GM18867 (cell line): Measurements from ENCODE around the gene SKP2.
"Not testable (repeated sequence)": the region's sequence is repeated elsewhere in the genome, so short reads cannot be mapped to it uniquely, and the experiment has no call there.

Experiments
- ATAC-seq: cut with Tn5 transposase; IDR thresholded peaks from one replicate; pipeline ENCODE4 v1.9.1; 2021; ENCODE audit warnings: mild to moderate bottlenecking, moderate library complexity; ENCODE audit not compliant: unreplicated experiment

SKP2 gene

DNA sequence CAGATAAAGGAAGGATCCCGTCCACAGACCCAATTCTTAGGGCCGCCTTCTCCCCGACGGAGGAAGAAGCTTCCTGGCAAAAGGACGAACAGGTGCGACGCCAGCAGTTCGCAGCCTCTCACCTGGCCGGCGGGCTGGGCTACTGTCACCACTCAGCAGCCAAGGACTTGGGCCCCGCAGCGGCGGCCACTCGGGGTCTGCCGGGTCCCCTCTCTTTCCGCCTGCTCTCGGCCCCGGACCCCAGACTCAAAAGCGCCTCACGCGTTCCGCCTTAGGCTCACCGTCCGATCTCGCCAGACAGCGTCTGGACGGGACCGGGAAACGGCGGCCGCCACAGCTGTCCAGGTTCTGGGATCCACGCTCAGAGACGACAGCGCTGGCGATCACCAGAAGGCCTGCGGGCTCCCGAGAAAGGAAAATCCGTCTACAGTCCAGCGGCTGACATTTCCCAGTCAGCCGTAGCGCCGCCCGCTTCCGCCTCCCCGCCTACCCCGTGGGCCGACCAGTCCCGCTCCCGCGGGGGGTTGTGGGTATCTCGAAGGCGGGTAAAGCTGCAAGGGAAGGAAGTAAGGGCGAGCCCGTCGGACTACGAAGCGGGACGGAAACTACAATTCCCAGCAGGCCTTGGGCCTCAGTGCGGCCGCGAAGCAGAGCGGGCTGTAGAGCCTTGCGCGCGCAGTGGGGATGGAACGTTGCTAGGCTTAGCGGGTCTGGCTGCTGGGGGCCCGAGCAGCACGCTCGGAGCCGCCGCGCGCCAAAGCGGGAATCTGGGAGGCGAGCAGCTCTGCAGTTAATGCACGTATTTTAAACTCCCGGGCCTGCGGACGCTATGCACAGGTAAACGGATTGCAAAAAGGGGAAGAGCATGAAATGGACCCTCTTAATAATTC is at the start of gene SKP2, which contains the start of gene LMBRD2:
Gene SKP2, plus strand, starts transcription at position 678 of the 890 bp plus-strand sequence. Its CDS starts 152 bp downstream, at position 830.
Gene LMBRD2, minus strand, starts transcription at position 454 of the 890 bp plus-strand sequence. CDS start 8,538 bp downstream, outside the sequence.
- ATAC-seq = peak; percentile 99

DNA sequence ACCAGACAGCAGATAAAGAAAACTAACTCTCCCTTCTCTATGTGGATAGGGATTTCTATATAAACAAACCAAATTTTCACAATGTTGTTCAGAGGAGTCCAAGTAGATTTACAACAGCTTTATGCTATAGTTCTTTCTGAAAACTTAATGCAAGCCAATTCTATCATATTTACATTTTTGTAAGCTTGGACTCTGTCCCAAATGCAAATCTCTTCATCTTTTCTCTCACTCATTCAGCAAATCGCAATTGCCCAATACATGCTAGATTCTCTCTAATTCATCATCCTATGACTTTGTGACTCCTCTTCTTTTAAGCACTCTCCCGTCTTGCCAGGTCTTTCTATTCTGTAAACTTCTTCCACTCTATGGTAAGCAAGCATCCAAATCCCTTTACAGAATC is 46.1 kb upstream of the SKP2 start:
- no peak for ATAC-seq

DNA sequence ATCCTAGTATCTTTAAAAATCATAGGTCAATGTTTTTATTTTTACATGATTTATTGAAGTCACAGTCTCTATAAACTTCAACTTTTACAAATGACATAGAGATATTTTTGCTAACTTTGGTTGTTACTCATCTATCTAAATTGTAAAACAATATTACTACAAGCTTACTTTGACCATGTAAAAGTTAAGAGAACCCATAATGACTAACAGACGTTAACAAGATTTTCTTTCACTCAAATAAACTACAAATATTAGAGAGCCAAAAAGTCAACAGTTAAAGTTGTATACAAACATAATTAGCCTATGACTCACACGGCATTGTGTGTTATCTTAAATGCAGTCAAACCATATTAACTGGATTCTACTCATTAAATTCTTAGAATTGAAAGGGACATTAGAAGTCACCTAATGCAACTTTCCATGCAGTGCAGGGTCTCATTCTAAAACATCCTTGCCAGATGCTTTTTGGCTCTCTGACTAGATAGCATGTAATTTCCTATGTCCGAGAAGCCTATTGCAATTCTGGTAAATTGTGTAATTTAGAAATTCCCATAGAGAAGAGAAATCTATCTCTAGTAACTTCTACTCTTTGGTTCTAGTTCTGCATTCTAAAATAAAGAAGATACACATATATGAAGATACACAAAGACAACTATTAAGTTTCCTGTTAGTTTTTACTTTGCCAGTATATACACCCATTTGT is 43.0 kb upstream of the SKP2 start:
- no peak for ATAC-seq

DNA sequence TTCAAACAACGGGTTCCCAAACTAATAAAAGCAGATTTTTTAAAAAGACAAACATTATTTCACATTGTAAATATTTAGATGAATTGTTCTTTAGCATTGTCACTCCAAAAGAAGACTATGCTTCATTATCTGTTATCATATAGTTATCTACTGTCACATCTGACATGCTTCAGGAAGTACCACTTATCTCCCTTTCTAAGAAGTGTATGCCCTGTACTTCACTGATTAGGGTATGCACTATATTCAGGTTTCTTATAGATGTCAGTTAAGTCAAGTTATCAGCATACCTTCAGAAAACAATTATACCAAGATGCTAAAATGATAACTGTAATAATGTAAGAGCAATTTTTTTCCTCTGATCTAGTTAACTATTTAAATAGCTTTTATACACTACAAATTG is 40.7 kb upstream of the SKP2 start:
- ATAC-seq = no peak

DNA sequence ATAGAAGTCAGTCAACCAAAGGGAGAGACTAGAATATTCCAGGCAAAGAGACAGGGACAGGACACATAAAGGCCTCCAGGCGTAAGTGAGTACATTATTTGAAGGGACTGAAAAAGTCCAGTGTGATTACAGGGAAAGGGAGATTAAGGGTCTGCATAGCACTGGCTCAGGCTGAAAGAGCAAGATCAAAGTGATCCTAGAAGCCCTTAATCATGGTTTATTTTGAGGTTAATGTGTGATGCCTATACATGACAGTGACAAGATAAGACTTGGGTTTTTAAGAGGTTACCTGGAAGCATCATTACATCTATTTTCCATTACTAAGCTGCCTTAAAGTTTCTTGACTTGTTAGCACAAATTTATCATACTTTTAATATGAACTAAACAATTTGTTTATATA is 26.0 kb upstream of the SKP2 start:
- ATAC-seq = no peak

DNA sequence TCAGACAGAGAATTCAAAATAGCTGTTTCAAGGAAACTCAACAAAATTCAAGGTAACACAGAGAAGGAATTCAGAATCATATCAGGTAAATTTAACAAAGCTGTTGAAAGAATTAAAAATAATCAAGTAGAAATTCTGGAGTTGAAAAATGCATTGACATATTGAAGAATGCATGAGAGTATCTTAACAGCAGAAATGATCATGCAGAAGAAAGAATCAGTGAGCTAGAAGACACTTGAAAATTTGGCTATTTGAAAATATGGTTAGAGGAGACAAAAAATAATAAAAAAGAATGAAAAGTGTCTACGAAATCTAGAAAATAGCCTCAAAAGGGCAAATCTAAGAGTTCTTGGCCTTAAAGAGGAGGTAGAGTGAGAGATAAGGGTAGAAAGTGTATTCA is 23.1 kb upstream of the SKP2 start:
- ATAC-seq = no peak

DNA sequence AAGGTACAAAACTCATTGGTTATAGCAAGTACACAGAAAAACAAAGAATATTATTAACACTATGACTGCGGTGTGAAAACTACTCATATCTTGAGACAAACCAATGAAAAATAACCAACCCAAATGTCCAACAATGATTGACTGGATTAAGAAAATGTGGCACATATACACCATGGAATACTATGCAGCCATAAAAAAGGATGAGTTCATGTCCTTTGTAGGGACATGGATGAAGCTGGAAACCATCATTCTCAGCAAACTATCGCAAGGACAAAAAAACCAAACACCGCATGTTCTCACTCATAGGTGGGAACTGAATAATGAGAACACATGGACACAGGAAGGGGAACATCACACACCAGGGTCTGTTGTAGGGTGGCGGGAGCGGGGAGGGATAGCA is 22.2 kb upstream of the SKP2 start:
- ATAC-seq = not testable (repeated sequence)

DNA sequence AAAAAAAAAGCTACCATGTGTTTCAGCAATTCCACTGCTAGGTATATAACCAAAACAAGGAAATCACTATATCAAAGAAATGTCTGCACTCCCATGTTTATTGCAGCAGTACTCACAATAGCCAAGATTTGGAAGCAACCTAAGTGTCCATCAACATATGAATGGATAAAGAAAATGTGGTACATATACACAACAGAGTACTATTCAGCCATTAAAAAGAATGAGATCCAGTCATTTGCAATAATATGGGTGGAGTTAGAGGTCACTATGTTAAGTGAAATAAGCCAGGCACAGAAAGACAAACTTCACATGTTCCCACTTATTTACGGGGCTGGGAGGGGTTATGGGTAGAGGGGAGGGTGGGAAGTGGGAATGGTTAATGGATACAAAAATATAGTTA is 18.9 kb upstream of the SKP2 start:
- not testable (repeated sequence) for ATAC-seq

DNA sequence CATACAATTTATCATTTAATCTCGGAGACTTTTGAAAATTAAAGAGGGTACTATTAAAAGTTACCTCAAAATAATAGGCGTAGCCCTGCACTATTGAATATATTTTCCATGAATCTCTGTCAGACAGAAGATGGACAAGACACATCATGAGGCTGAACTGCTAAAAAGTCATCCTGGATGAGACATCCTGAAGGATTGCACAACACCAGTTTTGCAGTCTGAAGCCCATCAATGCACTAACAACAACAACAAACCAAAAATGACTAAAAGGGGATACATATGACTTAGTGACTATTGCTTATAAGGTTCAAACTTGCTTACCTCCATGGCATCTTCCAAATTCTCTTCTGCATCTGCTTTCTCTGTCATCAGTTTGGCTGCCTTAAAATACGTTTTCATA is 15.9 kb upstream of the SKP2 start:
- ATAC-seq = no peak

DNA sequence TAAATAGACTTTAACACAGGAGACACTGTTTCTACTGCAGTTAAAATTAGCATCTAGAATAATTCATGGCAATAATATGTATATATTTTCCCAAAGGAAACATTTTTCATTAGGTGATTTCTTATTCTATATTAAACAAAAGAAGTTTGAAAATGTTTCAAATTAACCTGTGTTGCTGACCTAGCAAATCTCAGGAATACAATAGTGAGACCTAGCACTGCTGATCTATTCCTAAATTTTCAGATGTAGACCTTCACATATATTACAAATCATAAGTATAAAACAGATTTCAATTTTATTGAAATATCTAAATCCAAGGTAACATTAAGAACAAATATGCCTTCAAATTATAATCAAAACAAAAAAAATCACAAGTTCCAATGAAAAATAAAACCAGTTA is 15.3 kb upstream of the SKP2 start:
- no peak for ATAC-seq

DNA sequence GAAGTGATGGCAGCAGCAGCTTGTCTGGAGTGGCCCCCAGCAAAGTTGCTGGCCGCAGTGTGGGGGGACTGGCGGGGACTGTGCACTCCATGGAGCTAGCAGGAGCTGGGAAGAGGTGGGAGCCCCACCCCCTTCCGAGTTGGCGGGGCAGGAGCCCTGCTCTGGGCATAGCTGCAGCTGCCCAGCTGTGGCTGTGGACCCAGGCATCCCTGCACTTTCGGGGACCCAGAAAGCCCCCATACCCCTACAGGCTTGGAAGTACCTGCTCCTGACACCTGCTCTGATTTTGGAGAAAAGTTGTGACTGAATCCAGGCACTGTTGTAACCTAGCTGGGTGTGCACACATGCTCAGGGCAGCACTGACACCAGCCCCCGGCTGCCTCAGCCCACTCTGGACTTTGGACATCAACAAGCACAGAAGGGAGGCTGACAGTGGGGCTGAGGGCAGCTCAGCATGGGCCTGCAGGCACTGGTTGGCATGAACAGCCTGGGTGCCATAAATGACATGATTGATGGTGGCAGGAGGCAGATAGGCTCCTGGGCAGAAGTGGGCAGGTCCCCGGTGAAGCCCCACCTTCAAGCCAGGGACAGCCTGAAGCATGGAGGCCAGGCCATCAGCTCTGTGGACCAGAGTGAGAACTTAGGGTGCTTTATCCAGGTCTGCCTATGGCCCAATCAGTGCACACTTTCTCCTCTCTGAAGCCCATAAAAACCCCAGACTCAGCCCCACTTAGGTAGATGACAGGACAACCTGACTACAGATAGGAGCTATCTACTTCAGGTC is 12.8 kb upstream of the SKP2 start:
- no peak for ATAC-seq

DNA sequence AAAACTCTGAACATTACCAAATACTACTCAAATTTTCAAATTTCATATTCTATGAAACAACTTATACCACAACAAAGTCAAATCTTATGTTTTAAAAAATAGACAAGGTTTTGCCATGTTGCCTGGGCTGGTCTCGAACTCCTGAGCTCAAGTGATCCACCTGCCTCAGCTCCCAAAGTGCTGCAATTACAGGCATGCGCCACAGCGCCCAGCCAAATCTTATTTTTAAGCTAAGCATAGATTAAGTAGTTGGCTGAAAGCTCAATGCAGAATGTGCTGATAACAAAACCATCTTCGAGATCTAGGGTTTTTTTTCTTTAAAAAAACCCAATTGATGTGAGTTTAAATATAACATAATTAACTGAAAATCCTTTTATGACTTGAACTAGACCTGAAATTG is 6.6 kb upstream of the SKP2 start:
- ATAC-seq = no peak

DNA sequence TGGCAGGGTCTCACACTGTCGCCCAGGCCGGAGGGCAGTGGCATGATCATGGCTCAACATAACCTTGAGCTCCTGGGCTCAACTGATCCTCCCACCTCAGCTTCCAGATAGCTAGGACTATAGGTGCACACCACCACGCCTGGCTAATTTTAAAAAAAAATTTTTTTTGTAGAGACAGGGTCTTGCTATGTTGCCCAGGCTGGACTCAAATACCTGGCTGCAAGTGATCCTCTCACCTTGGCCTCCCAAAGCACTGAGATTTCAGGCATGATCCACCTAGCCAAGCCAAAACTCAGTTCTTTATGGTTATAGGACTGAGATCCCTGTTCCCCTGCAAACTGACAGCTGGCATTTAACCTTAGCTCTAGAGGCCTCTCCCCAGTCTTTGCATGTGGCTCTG is 5.5 kb upstream of the SKP2 start:
- no peak for ATAC-seq

DNA sequence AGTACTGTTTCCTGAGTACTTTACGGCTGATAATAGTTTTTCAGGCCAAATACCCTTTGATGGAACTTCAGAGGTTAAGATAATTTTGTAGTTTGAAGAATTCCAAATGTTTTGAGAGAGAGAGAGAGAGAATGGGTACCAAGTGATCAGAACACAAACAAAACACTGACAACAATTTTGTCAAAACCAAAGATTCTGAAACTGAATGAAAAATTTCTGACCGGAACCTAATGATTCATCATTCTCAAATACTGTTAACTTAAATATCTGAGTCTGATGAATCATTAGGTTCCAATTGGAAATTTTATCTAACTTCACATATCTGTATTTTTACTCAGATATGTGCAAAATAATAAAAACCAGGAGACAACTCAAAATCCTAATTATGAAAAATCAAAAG is 4.2 kb upstream of the SKP2 start:
- ATAC-seq = no peak

DNA sequence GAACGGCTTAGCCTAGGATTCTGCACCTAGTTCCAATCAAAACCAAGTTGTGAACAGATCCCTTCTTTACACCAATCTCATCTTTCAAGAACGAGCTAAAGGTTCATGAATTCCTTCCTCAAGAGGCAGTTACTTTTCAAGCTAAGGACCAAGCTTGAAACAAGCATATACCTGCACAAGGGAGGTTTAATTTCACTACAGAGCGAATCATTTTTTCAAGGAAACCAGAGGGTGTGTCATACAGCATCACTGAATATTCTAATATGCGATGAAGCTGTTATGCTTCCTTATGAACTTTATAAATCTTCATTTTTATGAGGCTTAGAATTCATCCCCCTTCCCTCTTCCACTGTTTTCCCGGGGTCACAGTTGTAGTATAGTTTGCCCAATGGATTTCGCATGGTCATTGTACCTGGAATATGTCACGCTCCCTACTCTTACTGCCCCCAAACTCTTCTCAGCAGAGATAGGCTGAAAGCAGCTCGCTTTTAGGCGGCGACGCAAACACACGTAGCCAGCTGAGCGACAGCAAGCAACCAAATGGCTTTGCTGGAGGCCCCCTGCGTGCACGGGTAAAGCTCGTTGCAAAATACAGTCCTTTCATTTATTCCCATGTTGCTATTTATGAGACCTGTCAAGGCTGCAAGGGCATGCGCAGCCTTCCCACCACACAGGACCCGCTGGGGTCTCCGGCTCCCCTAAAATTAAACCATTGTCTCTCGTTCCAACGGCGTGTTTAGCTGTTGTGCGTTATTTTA is 1.1 kb upstream of the SKP2 start:
- ATAC-seq = peak; percentile 27

DNA sequence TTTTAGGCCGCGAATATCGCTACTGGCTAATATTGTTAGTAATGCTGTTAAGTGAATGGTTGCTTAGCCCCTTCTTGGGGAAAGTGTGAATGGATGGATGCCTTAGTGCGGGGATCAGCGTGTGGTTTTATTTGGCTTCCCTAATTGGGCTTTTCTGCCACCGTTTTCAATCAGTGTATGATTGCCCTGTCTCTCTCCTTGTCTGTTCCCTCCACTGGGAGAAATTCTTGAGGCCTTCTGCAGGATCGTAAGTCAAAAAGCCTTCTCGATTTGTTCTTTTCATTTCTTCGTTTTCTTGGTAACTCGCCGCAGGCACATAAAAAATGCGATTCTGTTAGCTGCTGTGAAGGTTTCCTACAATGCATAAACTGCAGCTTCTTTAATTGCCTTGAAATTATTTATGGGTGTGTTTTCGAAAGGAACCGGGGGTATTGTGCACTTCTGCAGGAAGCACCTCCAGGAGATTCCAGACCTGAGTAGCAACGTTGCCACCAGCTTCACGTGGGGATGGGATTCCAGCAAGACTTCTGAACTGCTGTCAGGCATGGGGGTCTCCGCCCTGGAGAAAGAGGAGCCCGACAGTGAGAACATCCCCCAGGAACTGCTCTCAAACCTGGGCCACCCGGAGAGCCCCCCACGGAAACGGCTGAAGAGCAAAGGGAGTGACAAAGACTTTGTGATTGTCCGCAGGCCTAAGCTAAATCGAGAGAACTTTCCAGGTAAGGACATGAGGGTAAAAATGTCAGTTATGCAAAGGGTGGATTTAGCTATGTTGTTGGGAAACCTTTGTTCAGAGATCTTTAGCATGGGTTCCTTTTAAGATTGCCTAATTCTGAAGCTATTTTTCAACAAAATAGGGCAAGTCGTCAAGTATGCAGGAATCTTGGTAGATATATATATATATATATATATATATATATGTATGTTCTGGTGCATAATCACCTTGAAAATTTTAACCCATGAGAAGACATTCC is 700 bp downstream of the SKP2 start:
- no peak for ATAC-seq

DNA sequence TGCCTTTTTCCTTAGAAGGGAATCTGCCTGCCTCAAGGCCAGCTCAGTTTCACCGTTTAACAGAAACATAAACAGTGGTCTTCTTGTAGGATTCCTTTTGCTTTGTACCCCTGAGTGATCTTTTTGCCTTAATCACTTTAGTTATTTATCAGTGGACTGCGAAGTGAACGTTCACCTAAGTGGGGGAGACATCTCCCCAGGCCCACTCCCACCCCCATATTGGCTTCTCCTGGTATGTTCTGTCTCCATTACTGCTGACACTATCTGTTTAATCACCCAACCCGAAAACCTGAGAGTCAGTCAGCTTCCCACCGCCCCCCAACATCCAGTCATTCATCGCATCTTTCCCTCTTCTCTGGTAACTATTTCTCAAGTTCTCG is 1.4 kb downstream of the SKP2 start:
- no peak for ATAC-seq

DNA sequence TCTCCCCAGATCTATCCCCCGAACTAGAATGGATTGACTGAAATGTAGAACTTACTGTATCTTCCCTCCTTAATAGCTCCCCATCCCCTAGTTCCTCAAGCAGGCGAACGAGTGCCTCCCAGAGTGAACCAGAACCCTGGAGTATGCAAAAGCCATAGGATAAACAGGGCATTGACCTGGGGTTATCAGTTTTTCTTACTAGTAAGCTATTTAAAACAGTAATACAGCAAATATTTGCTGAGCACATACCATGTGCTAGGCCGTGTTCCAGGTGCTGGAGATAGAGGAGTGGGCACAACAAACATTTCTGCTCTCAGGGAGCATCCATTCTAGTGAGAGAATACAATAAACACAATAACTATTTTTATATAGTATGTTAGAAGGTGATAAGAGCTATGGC is 1.8 kb downstream of the SKP2 start:
- ATAC-seq = no peak

DNA sequence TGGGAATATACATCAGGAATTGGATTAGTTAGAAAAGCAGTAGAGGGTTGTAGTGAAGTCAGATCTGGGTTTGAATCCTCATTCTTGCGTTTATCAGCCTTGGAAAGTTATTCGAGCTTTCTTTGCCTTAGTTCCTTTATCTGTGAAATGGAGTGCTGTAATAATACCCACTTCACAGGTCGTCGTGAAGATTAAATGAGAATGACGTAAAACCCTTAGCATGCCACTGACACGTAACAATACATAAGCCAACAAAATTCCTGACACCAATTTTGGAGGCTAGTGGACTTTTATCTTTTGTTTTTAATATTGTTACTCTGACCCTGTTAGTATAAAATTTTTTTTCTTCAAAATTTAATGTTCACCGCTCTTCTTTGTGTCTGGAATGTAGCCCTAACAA is 3.4 kb downstream of the SKP2 start:
- ATAC-seq = no peak
